UCSD-AML1 (cell line): ENCODE data around the gene LSMEM2.
A peak's percentile ranks its signal among the peaks of the same experiment; 100 is the strongest.
"Not testable (repeated sequence)": the region's sequence is repeated elsewhere in the genome, so short reads cannot be mapped to it uniquely, and the experiment has no call there.

ENCODE experiments used
- DNase-seq: peaks from one replicate; lab custom pipeline; 2025; ENCODE audit not compliant: unreplicated experiment; lab: John Stamatoyannopoulos, UW

Gene LSMEM2

DNA sequence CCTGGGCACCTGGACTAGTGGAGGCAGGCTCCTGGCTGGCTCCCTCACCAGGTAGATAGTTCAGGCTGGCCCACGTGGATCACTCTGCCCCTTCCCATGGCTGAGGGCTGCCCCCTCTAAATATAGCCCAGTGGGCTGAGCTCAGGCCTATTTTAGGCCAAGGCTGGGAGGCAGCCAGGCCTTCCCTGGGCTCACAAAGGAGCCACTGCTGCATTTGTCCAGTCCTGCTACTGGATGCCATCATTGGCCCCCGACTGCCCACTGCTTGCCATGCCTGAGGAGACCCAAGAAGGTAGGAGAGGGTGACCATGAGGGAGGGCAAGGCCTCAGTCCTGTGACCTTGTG, at the start of gene LSMEM2:
TSS of gene LSMEM2 (plus strand) at position 208 of the 345 bp plus-strand sequence. CDS start at position 235, 27 bp downstream.
- DNase-seq = no peak

DNA sequence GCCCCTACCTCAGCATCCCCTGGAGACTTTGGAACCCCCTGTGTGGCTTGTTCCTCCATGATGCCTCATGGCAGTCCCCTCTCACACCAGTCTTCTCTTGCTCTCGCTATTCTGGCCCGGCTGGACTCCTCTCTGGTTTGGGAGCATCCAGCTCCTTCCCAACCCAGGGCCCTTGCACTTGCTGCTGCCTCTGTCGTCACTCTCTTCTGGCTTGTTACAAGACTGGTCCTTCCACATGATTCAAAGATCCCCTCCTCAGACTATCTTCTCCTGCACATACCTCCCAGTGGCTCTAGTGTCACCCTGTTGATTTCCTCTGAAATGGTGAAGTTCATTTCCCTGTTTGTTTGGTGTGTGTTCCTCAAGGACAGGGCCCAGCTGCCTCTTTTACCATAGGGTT, 49.4 kb upstream of the LSMEM2 start:
- no peak for DNase-seq

DNA sequence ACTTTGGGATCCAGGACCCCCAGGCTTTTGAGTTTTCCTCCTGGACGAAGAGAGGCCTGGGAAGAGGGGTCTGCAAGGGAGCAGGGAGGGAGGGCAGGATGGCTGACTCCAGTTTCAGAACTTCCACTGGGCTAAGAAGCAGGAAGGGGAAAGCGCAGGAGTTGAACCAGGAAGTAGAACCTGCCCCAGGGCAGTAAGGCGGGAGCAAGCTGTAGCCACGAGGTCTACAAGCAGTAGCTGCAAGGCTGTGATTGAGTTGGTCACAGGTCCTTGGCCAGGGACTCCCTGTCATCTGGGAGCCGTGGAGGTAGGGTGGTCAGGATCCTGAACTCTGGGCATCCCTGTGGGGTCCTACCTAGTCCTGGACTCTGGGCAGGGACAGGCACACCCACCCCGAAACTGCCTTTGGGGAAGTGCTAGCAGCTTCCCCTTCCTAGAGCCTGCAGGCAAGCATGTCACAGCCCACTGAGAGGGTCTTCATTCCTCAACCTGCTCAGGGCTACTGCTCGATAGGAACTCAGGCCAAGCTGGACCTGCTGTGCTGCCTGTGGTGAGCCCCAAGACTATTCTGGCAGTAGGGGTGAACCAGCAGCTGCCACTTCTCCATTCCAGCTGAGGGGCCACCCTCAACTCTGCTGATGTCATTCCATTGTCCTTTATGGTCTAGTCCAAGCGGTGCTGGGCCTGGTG, 48.6 kb upstream of the LSMEM2 start:
- DNase-seq = peak; percentile 33

DNA sequence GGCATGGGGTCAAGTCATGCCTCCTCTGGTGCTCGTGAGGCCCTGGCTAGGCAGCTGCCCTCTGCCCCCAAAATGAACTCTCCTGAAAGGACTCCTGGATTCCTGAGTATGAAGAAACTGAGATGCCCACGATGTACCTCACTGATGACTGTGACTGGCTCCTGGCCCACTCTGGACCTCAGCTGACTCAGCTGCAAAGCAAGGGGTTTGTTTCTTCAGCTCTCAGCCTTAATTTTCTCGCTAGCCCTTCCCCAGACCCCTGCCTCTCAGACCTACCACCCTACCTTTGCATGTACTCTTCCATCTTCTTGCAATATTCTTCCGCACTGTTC, 48.1 kb upstream of the LSMEM2 start:
- no peak for DNase-seq

DNA sequence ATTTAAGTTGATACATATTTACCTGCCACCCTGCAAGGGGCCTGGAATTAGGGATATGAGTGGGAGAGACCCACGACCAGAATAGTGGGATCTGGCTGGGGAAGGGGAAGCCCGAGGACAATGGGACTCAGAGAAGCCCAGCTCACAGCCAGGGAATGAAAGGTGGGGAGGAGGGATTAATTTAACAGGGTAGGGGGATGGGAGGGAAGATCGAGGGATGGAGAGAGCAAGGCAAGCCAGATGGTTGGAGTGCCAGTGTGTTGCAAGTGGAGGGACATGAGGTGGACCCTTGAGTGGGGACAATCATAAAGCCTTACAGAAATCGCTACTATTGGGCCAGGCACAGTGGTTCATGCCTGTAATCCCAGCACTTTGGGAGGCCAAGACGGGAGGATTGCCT, 47.3 kb upstream of the LSMEM2 start:
- DNase-seq = no peak

DNA sequence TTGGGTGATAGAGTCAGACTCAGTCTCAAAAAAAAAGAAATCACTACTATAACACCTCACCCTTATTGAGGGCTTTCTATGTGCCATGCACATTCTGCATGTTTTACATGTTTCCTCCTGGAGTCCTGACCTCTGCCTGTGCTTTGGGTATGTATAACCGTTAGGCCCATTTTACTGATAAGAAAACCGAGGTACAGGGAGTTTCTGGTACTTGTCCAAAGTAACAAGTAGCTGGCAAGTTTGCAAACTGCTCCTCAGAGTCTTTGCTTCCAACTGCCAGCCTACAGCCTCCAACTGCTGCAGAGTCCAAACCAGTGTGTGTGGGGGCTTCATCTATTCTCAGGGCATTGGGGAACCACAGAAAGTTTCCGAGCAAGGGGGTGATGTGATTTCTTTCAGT, 46.6 kb upstream of the LSMEM2 start:
- DNase-seq = no peak

DNA sequence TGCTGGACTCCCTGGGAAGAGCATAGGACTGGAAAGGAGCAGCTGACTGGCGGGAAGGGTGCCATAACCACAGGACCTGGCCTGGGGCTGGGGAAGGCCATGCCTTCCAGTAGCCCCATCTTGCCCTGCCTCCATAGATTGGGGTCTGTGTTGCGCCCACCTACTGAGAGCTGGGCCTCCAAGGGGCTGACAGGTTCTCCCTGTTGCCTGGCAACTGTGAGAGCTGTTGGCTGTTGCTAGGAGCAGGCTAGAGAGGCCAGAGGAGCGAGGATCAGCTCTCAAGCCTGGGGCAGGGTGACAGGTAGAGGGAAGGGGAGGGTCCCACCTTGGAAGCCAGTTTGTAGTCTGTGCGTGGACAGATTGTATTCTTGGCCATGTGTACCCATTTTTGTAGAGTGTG, 45.7 kb upstream of the LSMEM2 start:
- no peak for DNase-seq

DNA sequence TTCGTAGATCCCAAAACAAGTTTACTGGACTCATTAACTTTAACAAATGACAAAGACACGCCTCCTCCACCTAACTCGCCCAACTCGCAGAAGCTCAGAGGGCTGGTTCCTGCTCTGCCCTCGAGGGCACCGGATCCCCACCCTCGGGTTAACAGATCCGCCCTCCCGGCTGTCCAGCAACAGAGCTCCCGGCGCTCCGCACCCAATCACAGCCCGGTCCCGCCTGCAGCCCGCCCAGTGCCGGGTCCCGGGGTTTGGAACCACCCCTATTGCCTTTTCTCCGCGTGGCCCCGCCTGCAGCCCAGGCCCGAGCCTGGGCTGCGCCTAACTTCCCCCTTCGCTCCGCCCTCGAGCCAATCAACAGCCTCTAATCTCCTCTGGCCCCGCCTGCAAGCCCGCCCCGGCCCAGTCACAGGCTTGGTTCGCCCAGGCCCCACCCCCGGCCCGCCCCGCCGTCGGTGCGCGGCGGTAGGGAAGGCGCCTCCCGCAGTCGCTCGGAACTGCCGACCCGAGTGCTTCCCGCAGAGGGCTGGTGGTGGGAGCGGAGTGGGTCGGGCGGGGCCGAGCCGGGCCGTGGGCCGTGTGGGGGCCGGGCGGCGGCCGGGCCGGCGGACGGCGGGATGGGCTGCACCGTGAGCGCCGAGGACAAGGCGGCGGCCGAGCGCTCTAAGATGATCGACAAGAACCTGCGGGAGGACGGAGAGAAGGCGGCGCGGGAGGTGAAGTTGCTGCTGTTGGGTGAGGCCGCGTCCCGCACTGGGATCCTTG, 43.0 kb upstream of the LSMEM2 start, which contains the start of gene GNAI2:
TSS of gene GNAI2 (plus strand) at position 489 of the 768 bp plus-strand sequence. CDS start at position 621, 132 bp downstream.
- peak; percentile 99 for DNase-seq

DNA sequence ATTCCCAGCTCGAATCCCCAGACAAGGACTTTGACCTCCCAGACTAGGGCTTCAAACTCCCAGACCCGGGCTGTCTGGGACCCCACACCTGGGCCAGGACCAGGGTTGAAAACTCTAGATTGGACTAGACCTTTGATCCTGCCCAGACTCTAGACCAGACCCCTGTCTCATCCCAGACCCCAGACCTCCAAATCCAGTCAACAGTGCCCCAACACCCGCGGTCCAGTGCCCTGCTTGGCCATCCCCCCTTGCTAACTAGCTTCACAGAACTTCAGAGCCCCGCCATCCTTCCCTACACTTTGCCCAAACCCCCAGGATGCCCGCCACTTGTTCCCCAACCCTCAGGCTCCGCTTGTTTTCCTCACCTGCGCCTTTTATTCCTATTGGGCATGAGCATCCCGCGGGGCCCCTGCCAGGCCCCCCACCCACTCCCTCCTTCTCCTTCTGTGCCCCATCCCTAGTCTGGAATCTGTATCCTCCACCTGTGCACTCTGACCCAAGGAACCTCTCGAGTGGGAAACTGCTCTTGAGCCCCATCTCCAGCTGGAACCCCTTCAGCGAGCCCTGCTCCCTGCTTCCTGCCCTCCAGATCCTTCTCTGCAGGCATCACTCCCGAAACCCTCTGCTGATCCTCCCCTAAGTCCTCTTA, 42.3 kb upstream of the LSMEM2 start:
- DNase-seq = no peak

DNA sequence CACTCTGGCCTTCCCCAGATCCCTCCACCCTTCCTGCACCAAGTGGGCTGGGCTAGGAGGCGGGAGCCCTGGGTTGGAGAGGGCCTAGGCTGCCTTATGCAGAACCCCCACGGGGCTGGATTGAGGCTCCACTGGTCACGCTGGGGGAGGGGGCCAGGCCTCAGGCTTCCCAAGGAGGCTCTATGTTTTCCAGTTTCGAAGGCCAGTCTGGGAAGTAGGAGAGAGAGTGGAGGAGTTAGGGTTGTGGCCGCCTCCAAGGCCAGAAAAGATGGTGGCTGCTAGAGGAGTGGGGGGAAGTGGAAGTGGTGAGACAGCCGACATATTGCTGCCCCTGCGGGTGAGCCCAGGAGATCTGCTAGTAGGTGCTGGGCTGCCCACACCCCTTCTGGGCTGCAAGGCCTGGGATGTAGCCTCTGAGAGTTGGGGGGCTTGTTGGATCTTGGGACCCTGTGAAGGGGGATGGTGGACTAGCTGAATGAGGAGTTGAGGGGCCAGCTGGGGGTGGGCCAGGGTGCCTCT, 41.7 kb upstream of the LSMEM2 start:
- DNase-seq = peak; percentile 51

DNA sequence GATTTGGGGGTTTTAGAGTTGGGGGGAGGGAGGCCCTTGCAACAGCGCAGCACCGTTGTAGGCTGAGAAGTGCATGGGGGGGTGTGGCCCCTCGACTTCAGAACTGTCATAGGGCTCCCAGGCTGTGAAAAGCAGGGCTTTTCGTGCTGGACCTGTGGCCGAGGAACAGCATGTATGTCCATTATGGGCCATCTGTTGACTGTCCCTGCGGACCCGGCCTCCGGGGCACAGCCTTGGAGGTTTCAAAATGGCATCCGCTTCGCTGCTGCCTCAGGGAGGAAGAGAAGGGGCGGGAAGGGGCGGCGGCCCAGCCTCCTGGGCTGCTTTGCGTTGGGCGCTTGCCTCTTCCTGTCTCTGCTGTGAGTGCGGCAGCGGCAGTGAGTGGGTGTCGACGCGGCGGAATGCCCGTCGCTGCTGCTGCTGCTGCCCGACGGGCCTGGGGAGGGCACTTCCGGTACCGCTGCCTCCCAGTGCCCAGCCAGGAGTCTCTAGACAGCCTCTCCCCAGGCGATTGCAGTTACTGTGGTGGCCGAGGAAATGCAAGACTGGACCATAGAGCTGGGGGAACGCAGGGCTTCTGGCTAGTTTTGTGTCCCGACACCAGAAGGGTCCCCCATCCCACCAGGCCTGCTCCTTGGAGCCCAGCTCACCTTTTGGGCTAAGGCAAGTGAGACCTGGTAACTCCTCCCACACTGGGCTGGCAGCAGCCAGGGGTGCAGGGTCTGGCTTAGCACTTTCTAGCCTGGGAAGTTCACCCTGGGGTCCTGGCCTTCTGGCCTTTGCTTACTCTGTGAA, 40.9 kb upstream of the LSMEM2 start:
- DNase-seq = peak; percentile 88

DNA sequence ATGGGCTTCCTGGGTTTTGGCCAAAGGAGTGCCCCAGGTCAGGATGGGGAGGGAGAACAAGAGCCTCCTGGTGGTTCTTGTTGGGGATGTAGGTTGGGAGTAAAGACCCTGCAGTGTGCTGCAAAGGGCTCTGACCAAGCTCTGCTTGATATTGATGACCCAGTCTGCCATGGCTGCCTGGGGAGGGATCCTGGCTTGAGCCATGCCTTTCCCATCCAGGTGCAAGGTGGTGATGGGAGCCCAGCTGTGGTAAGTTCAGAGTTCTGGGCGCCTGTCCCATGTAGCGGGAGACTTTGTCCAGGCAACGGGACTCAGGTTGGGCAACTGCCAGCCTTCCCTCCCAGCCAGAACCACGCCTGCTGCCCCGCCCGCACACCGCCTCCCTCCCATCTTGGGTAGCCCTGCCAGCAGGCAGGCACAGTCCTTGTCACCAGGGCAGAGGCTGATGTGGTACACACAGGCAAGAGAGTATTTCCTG, 40.3 kb upstream of the LSMEM2 start:
- no peak for DNase-seq

DNA sequence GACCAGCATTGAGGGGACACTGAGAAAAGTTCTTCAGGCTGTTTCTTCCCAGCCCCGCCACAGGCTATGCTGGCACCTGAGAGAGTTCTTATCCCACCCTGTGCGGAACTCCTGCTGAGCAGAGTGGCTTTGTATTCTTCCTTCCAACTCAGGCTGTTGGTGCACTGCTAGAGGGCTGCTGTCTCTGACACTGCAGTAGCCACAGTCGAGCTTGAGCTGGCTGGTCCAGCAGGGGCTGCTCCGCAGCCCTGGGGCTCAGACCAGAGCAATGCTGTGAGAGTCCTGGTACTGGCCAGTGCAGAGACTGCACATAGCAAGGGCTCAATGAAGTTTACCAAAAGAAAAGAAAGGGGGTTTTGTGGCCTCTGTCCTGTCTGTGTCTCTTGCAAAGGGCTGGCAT, 39.2 kb upstream of the LSMEM2 start:
- no peak for DNase-seq

DNA sequence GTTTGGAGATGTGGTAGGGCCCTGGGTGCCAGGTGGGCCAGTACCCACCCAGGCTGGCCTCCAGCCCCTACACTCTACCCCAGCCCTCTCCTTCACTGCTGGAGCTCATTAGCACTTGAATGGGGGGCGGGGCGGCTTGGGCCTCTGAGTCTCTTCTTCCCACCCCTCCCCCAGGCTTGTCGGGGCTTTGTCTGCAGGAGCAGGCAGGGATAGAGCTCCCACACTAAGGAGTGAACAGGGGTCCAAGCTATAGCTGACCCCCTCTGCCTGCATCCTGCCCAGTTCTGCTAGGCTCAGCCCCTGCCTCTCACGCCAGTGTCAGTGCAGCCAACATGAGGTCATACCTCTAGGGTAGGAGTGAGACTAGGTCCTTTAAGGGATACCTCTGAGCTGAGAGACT, 37.7 kb upstream of the LSMEM2 start:
- no peak for DNase-seq

DNA sequence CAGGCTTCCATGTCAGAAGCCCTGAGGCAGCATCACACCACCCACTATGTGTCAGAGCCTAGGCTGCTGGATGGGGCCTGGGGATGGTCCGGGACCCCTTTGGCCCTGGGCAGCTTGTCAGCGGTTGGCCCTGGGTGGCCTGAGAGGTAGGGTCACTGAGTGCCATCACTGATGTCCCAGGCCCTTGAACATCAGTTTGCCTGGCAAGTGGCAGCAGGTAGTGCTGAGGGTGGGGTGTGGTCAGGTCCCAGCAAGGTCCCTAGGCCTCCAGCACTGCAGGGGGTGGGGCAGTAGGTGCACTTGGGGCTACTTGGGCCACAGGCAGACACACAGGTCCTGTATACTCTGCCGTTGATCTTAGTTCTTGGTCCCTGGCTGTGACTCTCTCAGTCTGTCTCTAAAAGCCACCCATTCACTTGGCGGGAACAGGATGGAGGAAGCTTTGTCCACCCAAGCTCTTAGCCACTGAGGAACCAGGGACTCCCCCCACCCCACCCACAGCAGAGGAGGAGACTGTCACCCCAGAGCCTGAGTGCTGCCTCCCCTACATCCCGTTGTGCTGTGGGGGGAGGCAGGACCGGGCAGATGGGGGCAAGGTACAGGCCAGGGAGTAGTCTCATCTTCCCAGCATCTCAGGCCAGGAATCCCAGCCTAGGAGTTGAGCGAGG, 37.0 kb upstream of the LSMEM2 start:
- no peak for DNase-seq

DNA sequence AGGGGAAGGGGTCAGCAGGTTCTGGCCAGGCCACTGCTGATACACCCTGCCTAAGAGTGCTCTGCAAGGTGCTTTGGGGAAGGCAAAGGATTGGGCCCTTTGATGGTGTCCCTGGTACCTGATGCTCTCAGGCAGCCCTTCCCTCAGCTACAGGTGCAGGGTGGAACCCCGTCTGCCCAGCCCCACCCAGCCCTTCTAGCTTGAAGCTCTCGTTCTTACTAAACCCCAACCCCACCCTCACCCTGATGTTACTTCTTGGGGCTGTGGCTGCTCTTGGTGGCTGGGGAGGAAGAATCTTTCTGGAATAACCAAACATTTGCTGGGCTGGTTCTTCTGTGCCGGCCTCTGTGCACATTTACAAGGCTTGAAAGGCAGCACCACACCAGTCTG, 36.5 kb upstream of the LSMEM2 start:
- no peak for DNase-seq

DNA sequence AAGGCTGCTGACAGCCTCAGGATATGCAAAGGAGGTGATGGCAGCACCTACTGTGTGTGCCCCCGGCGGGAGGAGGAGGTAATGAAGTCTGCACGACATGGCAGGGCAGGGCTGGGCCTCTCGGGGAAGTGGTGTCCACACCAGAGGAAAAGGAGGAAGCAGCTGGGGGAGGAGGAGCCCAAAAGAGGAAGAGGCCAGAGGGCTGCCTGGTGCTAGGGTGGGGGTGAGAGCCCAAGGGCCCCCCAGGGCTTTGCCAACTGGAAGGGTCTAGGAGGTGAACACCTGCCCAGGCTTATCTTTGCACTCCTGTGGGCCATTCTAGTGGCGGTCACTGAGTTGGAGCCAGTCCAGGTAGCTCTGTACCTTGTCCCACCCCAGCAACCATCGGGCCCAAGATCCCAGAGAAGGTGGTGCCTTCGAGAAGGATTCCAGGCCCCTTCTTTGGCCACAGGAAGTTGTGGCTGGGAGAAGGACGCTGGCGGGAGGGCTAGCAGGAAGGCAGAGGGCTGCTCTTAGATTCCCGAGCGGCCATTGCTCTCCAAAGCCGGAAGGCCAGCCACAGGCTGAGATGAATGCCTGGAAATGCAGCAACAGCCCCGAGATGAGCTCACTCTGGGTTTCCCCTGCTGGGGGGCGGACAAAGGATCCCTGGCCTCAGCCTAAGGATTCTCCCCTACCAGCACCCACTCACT, 35.9 kb upstream of the LSMEM2 start:
- peak; percentile 91 for DNase-seq

DNA sequence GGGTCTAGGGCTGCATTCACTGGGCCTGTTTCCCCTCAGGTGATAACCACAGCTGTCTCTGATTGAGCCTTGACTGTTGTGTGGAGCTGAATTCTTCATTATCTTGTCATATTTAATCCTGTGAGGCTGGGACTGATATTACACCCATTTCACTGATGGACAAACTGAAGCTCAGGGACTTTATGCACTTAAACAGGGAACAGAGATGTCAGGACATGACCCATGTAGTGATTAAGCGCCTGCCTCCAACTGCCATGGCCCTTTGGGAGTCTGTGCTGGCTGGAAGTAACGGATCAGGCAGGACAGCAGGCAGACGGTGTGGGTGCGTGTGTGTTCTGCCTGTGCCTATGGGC, 35.4 kb upstream of the LSMEM2 start:
- DNase-seq = no peak

DNA sequence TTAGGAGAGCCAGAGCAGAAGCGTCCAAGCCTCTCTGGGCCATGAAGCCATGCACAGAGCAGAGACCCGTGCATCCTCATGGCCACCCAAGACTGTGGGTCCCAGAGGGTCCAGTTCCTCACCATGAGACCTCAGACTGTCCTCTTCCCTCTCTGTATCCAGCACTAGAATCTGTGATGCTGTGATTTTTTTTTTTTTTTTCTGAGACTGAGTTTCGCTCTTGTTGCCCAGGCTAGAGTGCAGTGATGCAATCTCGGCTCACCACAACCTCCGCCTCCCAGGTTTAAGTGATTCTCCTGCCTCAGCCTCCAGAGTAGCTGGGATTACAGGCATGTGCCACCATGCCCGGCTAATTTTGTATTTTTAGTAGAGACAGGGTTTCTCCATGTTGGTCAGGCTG, 34.1 kb upstream of the LSMEM2 start:
- DNase-seq = not testable (repeated sequence)

DNA sequence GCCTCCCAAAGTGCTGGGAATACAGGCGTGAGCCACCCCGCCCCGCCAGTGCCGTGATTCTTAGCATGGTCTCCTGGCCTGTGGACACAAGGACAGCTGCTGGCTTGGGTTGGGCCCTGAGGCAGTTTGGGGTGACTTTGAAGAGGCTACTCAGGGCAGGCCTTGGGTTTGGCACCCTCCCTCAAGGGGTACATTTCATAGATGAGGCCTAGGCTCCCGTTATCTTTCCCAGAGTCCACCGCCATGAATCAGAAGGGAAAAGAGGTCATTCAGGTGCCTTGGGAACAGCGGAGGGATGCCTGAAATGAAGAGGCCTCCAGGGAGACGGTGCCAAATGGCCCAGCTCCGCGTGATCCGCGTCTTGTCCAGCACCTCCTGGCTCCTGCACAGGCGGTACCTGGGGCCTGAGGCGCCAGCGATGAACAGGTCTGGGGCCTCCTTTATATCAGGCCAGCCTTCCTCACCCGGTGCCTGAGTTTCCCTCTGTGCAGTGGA, 33.6 kb upstream of the LSMEM2 start:
- DNase-seq = no peak
